H9 (cell line): ENCODE results near the gene LDB2. TPM values are rescaled to one million over a fixed set of nuclear protein-coding genes. Genes with fewer than 3 reads are reported as not detected.

Experiments used
- DNase-seq: peaks from one replicate; pipeline ENCODE4 v3.0.0-alpha.2; 2017
- H2AFZ ChIP-seq: one replicate; pipeline ENCODE4 v1.6.1; 2013; ENCODE audit warnings: mild to moderate bottlenecking, low read length, control low read depth, moderate library complexity
- H2AK5ac ChIP-seq: 2 replicates; pipeline ENCODE4 v1.6.1; 2013; ENCODE audit warnings: low read length, control low read depth, mixed read lengths; ENCODE audit not compliant: insufficient read length
- H2BK120ac ChIP-seq: one replicate; pipeline ENCODE4 v1.6.1; 2013; ENCODE audit warnings: low read depth, mild to moderate bottlenecking, low read length, control low read depth, inconsistent platforms; ENCODE audit not compliant: poor library complexity, severe bottlenecking
- H2BK12ac ChIP-seq: 2 replicates; pipeline ENCODE4 v1.6.1; 2013; ENCODE audit warnings: low read length, control low read depth, mixed read lengths, low read depth; ENCODE audit not compliant: insufficient read length
- H2BK15ac ChIP-seq: 2 replicates; pipeline ENCODE4 v1.6.1; 2013; ENCODE audit warnings: low read depth, low read length, control low read depth
- H2BK20ac ChIP-seq: one replicate; pipeline ENCODE4 v1.6.1; 2013; ENCODE audit warnings: low read depth, mild to moderate bottlenecking, low read length, control low read depth, inconsistent platforms; ENCODE audit not compliant: poor library complexity, severe bottlenecking
- H2BK5ac ChIP-seq: 2 replicates; pipeline ENCODE4 v1.6.1; 2013; ENCODE audit warnings: low read length, control low read depth, mixed read lengths; ENCODE audit not compliant: insufficient read length
- H3K14ac ChIP-seq: 2 replicates; pipeline ENCODE4 v1.6.1; 2013; ENCODE audit warnings: low read length, control low read depth; ENCODE audit not compliant: insufficient read depth
- H3K18ac ChIP-seq: 2 replicates; pipeline ENCODE4 v1.6.1; 2013; ENCODE audit warnings: low read depth, mild to moderate bottlenecking, mixed read lengths, low read length, control low read depth; ENCODE audit not compliant: insufficient read length
- H3K23ac ChIP-seq: 2 replicates; pipeline ENCODE4 v1.6.1; 2013; ENCODE audit warnings: low read length, control low read depth, mixed read lengths, low read depth; ENCODE audit not compliant: insufficient read length
- H3K23me2 ChIP-seq: 2 replicates; pipeline ENCODE4 v1.6.1; 2013; ENCODE audit warnings: low read depth, mild to moderate bottlenecking, mixed read lengths, low read length, control low read depth; ENCODE audit not compliant: insufficient read length, poor library complexity, severe bottlenecking
- H3K27ac ChIP-seq: 2 replicates; pipeline ENCODE4 v1.5.1; 2013; ENCODE audit warnings: low read length, control low read depth, mixed read lengths, low read depth; ENCODE audit not compliant: insufficient read length
- H3K27me3 ChIP-seq: 2 replicates; pipeline ENCODE4 v1.6.1; 2013; ENCODE audit warnings: low read length, control low read depth, inconsistent platforms; ENCODE audit not compliant: insufficient read depth
- H3K4ac ChIP-seq: 2 replicates; pipeline ENCODE4 v1.6.1; 2013; ENCODE audit warnings: low read depth, mild to moderate bottlenecking, control low read depth, inconsistent platforms, low read length, moderate library complexity
- H3K4me1 ChIP-seq: 2 replicates; pipeline ENCODE4 v1.6.1; 2013; ENCODE audit warnings: low read length, control low read depth, inconsistent platforms; ENCODE audit not compliant: insufficient read depth
- H3K4me2 ChIP-seq: 2 replicates; pipeline ENCODE4 v1.6.1; 2013; ENCODE audit warnings: low read length, control low read depth, mixed read lengths; ENCODE audit not compliant: insufficient read length, insufficient read depth
- H3K56ac ChIP-seq: 2 replicates; pipeline ENCODE4 v1.6.1; 2013; ENCODE audit warnings: low read depth, mild to moderate bottlenecking, mixed read lengths, low read length, control low read depth; ENCODE audit not compliant: insufficient read length
- H3K79me1 ChIP-seq: 2 replicates; pipeline ENCODE4 v1.6.1; 2013; ENCODE audit warnings: low read depth, mild to moderate bottlenecking, moderate library complexity, low read length, control low read depth, inconsistent platforms; ENCODE audit not compliant: insufficient read depth, poor library complexity, severe bottlenecking
- H3K79me2 ChIP-seq: 2 replicates; pipeline ENCODE4 v1.6.1; 2013; ENCODE audit warnings: low read length, control low read depth, inconsistent platforms; ENCODE audit not compliant: insufficient read depth
- H3K9ac ChIP-seq: 2 replicates; pipeline ENCODE4 v1.6.1; 2013; ENCODE audit warnings: low read length, control low read depth, mixed read lengths; ENCODE audit not compliant: insufficient read length; ENCODE audit errors: extremely low read depth
- H3K9me3 ChIP-seq: one replicate; pipeline ENCODE4 v1.6.1; 2013; ENCODE audit warnings: low read depth, low read length, inconsistent platforms; ENCODE audit not compliant: control insufficient read depth
- H3T11ph ChIP-seq: one replicate; pipeline ENCODE4 v1.6.1; 2013; ENCODE audit warnings: mild to moderate bottlenecking, low read length, control low read depth, inconsistent platforms
- H4K20me1 ChIP-seq: one replicate; pipeline ENCODE4 v1.6.1; 2013; ENCODE audit not compliant: control insufficient read depth, insufficient read length, insufficient read depth
- H4K5ac ChIP-seq: 2 replicates; pipeline ENCODE4 v1.6.1; 2013; ENCODE audit warnings: low read depth, mild to moderate bottlenecking, mixed read lengths, low read length, control low read depth; ENCODE audit not compliant: insufficient read length
- H4K8ac ChIP-seq: replicated peaks from 2 replicates; pipeline ENCODE4 v1.6.1; 2013; ENCODE audit warnings: low read length, control low read depth, mixed read lengths, low read depth; ENCODE audit not compliant: insufficient read length
- H4K91ac ChIP-seq: 2 replicates; pipeline ENCODE4 v1.6.1; 2013; ENCODE audit warnings: low read depth, mild to moderate bottlenecking, moderate library complexity, mixed read lengths, low read length, control low read depth; ENCODE audit not compliant: insufficient read length
- H3K27ac Mint-ChIP-seq, 3 experiments: 2 replicates in 2 of 3; 3 replicates in 1 of 3; pipeline ENCODE4 v1.8.0; 2020 to 2021; ENCODE audit warnings: mixed read lengths in 3 of 3, mild to moderate bottlenecking in 1 of 3, moderate library complexity in 1 of 3
- H3K27me3 Mint-ChIP-seq: 2 replicates; pipeline ENCODE4 v1.8.0; 2021; ENCODE audit warnings: low read depth, mild to moderate bottlenecking, moderate library complexity, mixed read lengths
- H3K36me3 Mint-ChIP-seq, 3 experiments: 2 replicates in 2 of 3; 3 replicates in 1 of 3; pipeline ENCODE4 v1.8.0; 2020 to 2021; ENCODE audit warnings: low read depth in 3 of 3, mixed read lengths in 3 of 3; ENCODE audit not compliant: insufficient read depth in 1 of 3
- H3K4me1 Mint-ChIP-seq, 2 experiments: 2 replicates each; pipeline ENCODE4 v1.8.0; 2020; ENCODE audit warnings: mixed read lengths in 2 of 2
- H3K4me3 Mint-ChIP-seq, 2 experiments: 2 replicates in 1 of 2; 3 replicates in 1 of 2; pipeline ENCODE4 v1.8.0; 2020 to 2021; ENCODE audit warnings: mild to moderate bottlenecking in 2 of 2, mixed read lengths in 2 of 2, moderate library complexity in 1 of 2
- H3K9me3 Mint-ChIP-seq, 2 experiments: 2 replicates in 1 of 2; 3 replicates in 1 of 2; pipeline ENCODE4 v1.8.0; 2020; ENCODE audit warnings: mild to moderate bottlenecking in 2 of 2, mixed read lengths in 2 of 2, moderate library complexity in 1 of 2
- WGBS: extraction: QIAGEN DNeasy Blood & Tissue Kit; methylation state at CpG from one replicate; pipeline ENCODE4 v1.1.7; 2013; ENCODE audit warnings: missing lambda C conversion rate, low lambda C conversion rate, mixed read lengths; ENCODE audit not compliant: insufficient read length; ENCODE audit errors: extremely low coverage; 5-methylcytosine and 5-hydroxymethylcytosine counted together
- total RNA-seq: library from RNA; stranded (reverse); gene quantifications from 2 replicates; pipeline ENCODE4 v1.2.1, GENCODE V29; 2021
- TF ChIP-seq, protein P1 (sequence below): fragments of 200-600 bp; sonication (generic); conservative IDR thresholded peaks from 3 replicates; pipeline ENCODE4 v1.8.0; 2021; ENCODE audit warnings: antibody characterized with exemption, mild to moderate bottlenecking

LDB2 gene
- total RNA-seq, 1 experiment from 2014 or later: 22.5 TPM

DNA sequence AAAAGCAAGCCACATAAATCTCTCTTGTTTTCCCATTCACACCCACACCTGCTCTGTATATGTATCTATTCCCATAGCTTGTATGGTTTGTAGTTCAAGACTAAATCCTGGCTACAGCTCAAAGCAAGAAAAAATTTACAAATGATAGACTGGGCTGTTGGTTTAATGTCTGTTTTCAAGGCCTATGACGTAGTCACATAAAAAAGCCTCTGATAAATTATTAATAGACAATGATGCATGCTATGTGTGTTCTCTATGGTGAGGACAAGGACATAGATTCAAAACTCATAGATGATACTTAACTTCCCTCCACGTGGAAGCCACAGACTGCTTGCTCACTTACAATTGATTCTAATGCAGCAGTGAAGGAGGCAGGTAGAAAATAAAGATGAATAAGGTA, 194.0 kb downstream of the LDB2 start:
- no peaks in the 10 kb centered on the region for H3K23me2 ChIP-seq
- H3K4ac ChIP-seq: no peak overlapping the region
- no peak overlapping the region for H3K18ac ChIP-seq
- H2BK12ac ChIP-seq: no peak overlapping the region
- H3K9me3 ChIP-seq: no peaks in the 10 kb centered on the region
- no peak overlapping the region for H3T11ph ChIP-seq
- H3K56ac ChIP-seq: no peak overlapping the region
- peaks cover 7 to 8% (median 7%) of the 10 kb centered on the region in 3 experiments; a peak in 6 of 7 replicates for H3K36me3 Mint-ChIP-seq
- no peak overlapping the region for H4K5ac ChIP-seq
- H4K20me1 ChIP-seq: no peaks in the 10 kb centered on the region
- H3K9ac ChIP-seq: no peak overlapping the region
- H3K79me1 ChIP-seq: no peaks in the 10 kb centered on the region
- H4K8ac ChIP-seq: no peak overlapping the region
- H2AFZ ChIP-seq: no peak overlapping the region
- DNase-seq: no peak
- no peak overlapping the region for H3K4me3 Mint-ChIP-seq
- TF ChIP-seq, protein P1, sequence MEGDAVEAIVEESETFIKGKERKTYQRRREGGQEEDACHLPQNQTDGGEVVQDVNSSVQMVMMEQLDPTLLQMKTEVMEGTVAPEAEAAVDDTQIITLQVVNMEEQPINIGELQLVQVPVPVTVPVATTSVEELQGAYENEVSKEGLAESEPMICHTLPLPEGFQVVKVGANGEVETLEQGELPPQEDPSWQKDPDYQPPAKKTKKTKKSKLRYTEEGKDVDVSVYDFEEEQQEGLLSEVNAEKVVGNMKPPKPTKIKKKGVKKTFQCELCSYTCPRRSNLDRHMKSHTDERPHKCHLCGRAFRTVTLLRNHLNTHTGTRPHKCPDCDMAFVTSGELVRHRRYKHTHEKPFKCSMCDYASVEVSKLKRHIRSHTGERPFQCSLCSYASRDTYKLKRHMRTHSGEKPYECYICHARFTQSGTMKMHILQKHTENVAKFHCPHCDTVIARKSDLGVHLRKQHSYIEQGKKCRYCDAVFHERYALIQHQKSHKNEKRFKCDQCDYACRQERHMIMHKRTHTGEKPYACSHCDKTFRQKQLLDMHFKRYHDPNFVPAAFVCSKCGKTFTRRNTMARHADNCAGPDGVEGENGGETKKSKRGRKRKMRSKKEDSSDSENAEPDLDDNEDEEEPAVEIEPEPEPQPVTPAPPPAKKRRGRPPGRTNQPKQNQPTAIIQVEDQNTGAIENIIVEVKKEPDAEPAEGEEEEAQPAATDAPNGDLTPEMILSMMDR: no peak
- H2BK15ac ChIP-seq: no peak overlapping the region
- no peak overlapping the region for H4K91ac ChIP-seq
- peaks cover 3% of the 10 kb centered on the region; the same call in 1 of the 2 replicates for H3K4me1 ChIP-seq
- no peak overlapping the region for H2AK5ac ChIP-seq
- no peak overlapping the region for H2BK120ac ChIP-seq
- H3K27me3 ChIP-seq: no peaks in the 10 kb centered on the region
- peaks cover 7 to 13% of the 10 kb centered on the region in 2 experiments for H3K4me1 Mint-ChIP-seq
- no peak overlapping the region for H3K23ac ChIP-seq
- WGBS: no CpG with 5 or more reads among the region's 2 CpGs
- no peaks in the 10 kb centered on the region for H3K79me2 ChIP-seq
- H3K27ac Mint-ChIP-seq: no peak overlapping the region
- H3K9me3 Mint-ChIP-seq: no peaks in the 10 kb centered on the region
- no peak overlapping the region for H3K4me2 ChIP-seq
- no peak overlapping the region for H2BK20ac ChIP-seq
- no peaks in the 10 kb centered on the region for H3K27me3 Mint-ChIP-seq
- no peak overlapping the region for H2BK5ac ChIP-seq
- H3K27ac ChIP-seq: no peak overlapping the region
- no peak overlapping the region for H3K14ac ChIP-seq
